Measurements from ENCODE around the gene MAN2A2.
A peak's percentile ranks its signal among the peaks of the same experiment; 100 is the strongest.
"Not testable (repeated sequence)": the region's sequence is repeated elsewhere in the genome, so short reads cannot be mapped to it uniquely, and the experiment has no call there.

MAN2A2 gene

DNA sequence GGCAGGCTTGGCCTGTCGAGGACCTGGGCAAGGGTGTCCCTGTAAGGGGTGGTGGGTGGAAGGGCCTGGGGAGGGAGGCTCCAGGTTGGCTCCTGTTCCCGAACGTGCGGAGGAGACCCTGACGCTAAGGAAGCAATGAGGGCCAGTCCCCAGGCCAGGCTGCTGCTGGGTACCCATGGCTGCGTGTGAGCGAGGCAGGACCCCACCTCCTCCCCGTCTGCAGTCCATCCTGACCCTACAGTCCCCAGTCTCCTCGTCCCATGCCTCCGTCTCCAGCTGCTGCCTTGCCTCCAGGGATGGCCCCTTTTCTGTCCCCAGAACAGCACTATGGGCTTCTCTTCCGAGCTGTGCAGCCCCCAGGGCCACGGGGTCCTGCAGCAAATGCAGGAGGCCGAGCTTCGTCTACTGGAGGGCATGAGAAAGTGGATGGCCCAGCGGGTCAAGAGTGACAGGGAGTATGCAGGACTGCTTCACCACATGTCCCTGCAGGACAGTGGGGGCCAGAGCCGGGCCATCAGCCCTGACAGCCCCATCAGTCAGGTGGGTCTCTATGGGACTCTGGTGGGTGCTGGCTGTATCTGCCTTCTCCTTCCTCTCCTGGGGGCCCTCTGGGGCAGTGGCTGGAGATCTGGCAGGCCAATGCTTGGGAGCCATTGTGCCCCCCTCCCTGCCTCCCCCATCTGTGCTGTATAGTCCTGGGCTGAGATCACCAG is 18.2 kb upstream of the MAN2A2 start:
- no peak for DNase-seq

DNA sequence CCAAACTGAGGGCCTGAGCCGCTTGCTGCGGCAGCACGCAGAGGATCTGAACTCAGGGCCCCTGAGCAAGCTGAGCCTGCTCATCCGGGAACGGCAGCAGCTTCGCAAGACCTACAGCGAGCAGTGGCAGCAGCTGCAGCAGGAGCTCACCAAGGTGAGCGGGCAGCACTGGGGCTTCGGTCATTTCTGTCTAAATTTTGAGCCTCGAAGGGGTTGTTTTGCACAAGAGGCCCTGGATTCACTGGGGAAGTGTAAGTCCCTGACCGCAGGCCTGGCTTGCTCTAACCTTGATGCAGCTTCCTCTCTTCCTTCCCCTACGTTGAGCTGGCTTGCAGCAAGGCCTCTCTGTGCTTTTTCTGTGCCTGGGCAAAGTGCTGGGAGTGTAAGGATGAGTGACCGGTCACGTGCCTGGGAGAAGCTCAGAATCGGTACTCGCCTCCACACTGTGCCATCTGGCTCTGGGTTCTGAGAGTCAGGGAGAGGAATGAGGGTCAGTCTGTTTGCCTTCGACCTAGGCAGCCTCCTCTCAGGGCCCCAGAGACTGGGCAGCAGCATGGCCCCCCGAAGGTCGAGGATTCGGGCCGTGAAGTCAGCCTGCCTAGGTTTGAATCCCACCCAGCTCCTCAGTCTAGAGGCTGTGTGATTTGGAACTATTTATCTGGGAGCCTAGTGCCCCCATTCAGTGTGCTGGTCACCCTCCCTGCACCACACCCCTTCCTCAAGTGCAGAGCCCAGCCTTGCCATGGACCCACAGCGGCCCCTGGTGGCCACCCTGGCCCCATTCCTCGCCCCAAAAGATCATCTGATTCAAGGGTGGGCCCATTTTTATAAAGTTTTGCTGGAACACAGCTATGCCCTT is 17.4 kb upstream of the MAN2A2 start:
- peak; percentile 42 for DNase-seq

DNA sequence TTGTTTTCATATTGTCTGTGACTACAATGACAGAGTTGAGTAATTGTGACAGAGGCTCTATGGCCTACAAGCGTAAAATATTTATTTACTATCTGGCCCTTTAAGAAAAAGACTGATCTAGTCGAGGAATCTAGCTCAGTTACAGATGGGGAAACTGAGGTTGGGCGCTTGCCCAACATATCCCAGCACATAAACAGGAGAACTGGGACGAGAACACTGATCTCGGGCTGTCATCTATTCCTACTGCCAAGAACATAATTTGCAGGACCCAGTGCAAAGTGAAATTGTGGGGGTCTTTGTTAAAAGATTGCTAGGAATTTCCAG is 16.8 kb upstream of the MAN2A2 start:
- DNase-seq, result no peak

DNA sequence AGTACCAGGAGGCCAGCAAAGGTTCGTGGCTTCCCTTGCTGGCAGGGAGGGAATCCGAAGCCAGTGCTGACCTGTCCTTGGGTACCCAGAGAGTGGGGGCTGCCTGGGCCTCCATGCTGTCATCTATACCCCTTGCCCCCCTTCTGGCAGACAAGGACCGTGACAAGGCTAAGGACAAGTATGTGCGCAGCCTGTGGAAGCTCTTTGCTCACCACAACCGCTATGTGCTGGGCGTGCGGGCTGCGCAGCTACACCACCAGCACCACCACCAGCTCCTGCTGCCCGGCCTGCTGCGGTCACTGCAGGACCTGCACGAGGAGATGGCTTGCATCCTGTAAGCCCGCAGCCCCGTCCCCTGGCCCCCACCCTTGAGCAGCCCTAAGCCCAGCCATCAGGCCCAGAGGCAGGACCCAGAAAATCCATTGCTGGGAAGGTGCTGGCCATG is 16.0 kb upstream of the MAN2A2 start:
- DNase-seq, result no peak

DNA sequence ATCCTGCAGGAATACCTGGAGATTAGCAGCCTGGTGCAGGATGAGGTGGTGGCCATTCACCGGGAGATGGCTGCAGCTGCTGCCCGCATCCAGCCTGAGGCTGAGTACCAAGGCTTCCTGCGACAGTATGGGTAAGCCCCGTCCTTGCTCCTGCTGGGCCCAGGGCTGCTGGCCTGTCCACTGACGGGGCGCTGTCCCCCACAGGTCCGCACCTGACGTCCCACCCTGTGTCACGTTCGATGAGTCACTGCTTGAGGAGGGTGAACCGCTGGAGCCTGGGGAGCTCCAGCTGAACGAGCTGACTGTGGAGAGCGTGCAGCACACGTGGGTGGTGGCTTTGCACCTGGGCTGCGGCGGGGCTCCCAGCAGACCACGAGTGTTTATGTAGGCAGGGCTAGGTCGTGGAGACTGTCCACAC is 13.8 kb upstream of the MAN2A2 start:
- no peak for DNase-seq

DNA sequence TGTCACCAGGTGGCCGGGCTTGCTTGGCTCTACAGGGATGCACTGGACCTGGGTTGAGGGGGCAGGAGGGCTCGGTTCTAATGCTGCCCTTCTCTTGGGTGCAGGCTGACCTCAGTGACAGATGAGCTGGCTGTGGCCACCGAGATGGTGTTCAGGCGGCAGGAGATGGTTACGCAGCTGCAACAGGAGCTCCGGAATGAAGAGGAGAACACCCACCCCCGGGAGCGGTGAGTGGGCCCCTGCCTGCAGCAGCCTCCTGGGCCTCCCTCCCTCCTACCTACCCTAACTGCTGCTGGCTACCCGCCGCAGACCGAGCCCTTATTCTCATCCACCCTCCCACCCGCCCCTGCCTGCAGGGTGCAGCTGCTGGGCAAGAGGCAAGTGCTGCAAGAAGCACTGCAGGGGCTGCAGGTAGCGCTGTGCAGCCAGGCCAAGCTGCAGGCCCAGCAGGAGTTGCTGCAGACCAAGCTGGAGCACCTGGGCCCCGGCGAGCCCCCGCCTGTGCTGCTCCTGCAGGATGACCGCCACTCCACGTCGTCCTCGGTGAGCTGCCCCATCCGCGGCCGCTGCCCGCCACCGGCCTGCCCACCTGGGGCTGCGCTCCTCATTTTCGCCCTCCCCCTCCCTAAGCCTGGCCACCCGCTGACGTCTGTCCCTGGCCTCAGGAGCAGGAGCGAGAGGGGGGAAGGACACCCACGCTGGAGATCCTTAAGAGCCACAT is 13.2 kb upstream of the MAN2A2 start:
- DNase-seq, result no peak

DNA sequence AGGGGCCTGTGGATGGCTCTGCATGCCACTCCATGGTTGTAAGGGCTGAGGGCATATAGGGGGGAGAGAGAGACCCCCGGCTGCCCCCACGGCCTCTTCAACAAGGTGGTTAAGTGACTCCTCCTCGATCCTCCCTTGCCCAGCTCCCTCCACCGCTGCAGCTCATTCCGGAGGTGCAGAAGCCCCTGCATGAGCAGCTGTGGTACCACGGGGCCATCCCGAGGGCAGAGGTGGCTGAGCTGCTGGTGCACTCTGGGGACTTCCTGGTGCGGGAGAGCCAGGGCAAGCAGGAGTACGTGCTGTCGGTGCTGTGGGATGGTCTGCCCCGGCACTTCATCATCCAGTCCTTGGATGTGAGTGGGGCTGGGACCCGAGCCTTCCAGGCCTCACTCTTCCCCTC is 12.3 kb upstream of the MAN2A2 start:
- no peak for DNase-seq

DNA sequence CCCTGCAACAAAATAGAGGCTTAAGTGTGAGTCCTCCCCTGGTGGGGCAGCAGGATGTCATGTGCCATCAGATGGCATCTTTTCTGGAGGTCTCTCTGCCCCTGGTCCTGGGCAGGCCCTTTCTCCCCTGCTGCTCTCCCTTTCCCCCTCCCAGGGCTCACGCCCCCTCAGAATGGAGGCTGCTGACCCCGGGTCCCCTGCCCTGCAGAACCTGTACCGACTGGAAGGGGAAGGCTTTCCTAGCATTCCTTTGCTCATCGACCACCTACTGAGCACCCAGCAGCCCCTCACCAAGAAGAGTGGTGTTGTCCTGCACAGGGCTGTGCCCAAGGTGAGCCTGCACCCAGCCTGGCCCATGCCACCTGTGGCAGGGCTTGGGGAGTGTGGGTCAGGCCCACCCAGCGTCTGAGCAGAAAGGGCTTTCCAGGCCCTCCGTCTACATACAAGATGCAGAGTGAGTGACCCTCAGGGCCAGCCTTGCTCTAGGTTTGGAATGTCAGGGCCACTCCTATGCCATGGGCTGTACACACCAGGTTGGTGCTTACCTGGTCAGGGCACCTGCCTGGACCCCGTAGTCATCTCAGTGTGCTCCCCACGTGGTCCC is 11.7 kb upstream of the MAN2A2 start:
- no peak for DNase-seq

DNA sequence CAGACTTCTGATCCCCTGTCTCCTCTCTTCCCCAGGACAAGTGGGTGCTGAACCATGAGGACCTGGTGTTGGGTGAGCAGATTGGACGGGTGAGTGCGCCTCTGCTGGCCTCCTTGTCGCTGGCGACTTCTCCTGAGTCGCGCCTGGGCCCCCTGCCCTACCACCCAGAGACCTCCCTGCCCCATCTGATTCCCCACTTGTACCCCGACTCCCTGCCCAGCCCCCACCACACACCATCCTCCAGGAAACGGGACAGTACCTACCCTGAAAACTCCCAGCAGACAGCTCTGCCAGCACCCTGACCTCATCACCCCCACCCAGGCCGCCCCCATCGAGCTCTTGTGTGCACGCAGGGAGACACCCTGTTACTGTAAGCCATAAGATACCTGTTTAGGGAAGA is 11.1 kb upstream of the MAN2A2 start:
- no peak for DNase-seq

DNA sequence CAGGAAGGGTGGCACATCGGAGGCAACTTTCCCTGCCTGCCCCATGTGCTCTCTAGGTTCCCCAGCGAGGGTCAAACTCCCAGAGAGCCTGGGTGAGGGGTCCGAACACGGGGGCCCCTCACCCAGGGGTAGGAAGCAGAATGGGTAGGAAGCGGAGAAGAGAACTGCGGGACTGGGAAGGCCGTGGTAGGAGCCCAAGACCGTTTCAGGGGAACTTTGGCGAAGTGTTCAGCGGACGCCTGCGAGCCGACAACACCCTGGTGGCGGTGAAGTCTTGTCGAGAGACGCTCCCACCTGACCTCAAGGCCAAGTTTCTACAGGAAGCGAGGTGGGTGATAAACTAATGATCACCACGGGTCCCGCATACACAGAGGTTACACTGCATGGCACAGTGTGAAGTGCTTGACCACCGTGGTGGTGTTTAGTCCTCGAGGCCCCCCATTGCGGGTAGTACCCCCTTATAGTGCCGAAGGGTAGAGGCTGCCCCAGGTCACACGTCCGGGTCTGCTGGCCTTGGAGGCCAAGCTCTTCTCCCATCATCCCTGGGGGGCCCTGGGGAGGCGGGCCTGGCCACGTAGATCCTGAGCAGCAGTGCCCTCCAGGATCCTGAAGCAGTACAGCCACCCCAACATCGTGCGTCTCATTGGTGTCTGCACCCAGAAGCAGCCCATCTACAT is 10.5 kb upstream of the MAN2A2 start:
- no peak for DNase-seq

DNA sequence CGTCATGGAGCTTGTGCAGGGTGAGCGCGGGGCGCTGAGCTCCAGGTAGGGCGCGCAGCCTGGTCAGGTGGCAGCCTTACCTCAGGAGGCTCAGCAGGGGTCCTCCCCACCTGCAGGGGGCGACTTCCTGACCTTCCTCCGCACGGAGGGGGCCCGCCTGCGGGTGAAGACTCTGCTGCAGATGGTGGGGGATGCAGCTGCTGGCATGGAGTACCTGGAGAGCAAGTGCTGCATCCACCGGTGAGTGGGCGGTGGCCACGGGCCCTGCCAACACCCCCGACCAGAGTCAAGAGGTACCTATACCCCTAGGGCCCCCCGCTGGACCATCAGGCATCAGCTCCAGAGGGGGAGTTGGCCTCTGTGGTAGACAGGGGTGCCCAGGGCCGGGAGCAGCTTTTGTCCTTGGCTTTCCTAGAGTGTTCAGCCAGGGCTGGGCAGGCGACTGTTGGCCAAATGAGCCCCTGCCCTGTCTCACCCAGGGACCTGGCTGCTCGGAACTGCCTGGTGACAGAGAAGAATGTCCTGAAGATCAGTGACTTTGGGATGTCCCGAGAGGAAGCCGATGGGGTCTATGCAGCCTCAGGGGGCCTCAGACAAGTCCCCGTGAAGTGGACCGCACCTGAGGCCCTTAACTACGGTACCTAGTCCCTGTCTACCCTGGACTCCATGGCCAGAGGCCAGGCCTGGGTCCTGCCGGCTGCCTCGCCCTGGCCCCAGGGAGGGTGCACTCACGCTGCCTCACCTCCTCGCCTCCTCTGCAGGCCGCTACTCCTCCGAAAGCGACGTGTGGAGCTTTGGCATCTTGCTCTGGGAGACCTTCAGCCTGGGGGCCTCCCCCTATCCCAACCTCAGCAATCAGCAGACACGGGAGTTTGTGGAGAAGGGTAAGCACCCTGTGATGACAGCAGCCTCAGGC is 9.7 kb upstream of the MAN2A2 start:
- peak; percentile 26 for DNase-seq

DNA sequence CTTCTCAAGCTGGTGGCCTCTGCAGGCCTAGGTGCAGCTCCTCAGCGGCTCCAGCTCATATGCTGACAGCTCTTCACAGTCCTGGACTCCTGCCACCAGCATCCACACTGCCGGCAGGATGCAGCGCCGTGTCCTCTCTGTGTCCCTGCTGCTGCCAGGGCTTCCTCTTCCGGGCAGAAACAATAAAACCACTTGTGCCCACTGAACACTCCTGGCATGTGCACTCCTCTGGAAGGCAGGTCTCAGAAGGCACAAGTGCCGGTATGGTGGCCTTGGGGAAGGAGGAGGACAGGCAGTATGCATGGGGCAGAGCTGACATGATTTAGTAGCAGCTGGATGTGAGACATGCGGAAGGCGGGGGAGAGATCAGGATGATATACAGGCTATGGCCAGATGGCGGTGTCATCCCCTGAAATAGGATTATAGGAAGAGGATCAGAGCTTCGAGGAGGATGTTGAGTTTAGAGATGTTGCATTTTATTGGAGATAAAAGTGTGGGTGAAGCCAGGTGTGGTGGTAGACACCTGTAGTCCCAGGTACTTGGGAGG is 7.5 kb upstream of the MAN2A2 start:
- peak; percentile 64 for DNase-seq

DNA sequence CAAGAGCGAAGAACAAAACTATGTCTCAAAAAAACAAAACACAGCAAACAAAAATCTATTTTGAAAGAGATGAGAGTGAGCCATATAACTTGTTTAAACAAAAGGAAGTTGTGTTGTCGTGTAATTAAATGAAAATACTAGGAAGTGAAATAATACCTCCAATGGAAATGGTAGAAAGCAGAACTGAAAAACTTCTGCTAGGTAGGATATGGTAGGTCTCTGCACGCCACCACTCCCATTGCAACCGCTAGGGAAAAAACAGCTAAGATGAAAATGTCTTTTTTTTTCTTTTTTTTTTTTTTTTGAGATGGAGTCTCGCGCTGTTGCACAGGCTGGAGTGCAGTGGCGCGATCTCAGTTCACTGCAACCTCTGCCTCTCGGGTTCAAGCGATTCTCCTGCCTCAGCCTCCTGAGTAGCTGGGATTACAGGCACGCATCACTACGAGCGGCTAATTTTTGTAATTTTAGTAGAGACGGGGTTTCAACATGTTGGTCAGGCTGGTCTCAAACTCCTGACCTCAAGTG is 5.9 kb upstream of the MAN2A2 start:
- not testable (repeated sequence) for DNase-seq

DNA sequence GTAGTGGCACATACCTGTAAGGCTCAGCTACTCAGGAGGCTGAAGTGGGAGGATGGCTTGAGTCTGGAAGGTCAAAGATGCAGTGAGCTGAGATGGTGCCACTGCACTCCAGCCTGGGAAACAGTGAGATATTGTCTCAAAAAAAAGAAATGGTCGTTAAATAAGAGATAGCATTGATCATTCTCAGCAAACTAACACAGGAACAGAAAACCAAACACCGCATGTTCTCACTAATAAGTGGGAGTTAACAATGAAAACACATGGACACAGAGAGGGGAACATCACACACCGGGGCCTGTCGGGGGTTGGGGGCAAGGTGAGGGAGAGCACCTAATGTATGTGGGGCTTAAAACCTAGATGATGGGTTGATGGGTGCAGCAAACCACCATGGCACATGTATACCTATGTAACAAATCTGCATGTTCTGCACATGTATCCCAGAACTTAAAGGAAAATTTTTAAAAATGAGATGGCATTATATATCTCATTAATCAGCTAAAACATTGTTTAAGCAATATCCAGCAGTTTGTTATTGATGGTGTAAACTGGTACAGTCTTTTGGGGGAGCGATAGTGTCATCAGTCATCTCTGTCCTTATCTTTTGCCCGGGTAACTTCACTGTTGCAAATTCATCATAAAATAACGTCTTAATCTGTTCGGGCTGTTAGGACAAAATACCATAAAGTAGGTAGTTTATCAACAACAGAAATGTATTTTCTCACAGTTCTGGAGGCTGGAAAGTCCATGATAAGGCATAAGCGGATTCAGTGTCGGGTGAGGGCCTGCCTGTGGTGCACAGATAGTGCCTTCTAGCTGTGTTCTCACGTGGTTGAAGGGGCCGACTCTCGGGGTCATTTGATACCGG is 1.7 kb upstream of the MAN2A2 start:
- no peak for DNase-seq

DNA sequence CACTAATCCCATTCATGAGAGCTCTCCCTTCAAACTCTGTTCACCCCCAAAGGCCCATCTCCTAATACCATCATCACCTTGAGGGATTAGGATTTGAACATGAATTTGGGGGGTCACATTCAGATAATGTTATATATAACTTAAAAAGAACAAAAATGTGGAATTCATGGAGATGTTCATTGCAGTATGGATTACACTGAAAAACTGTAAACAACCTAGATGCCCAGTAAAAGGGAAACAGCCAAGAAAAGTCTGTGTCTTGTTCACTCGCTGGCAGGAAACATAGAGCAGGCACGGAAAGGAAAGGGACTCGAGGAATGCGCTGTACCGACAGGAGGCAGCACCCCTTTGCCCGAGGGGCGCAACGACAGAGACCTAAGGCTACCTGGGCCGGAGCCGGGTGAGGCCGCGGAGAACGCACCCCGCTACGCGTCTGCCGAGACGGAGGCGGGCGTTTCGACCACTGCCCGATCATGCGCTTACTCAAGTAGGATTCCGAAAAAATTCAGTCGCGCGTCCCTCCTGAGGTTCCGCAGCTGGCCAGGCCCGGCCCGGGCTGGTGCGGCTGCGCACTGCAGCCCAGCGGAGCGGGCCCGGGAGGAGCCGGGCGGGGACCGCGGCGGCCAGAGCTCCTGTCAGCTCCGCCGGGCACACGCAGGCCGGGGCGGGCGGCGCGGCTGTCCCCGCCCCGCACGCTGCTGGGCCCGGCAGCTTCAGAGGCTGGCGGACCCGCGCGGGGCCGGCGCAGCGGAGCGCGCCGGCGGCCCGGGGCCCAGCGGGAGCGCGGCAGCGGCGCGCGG is 862 bp upstream of the MAN2A2 start:
- peak; percentile 18 for DNase-seq

DNA sequence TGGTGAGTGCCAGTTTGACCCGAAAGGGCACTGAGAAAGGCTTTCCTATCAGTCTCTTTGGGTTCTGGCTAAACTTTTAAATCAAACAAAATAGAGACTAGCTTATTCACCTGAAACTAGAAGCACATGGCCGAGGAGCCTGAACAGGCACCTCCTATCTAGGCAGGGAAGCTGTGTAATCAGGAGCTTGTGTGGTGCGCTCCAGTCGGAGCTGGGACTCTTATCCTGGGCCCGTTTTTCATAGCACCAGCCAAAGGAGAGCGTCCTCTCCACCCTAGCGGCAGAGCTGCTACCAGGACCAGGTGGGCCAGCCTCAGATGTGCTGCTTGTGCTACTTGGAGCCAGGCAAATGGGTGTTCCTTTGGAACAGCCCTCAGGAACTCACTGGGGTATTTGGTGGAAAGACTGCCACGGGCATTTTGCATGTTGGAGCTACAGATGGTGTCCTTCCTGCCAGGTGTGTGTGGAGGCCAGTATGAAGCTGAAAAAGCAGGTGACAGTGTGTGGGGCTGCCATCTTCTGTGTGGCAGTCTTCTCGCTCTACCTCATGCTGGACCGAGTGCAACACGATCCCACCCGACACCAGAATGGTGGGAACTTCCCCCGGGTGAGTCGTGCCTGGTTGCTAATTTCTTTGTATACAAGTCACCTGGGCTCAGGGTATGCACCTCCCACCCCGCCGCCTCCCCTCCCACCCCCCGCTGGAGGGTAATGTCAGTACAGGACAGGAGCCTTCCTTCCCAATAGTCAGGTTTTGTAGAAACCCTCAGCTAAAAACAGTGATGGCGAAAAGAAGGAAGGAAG is 833 bp downstream of the MAN2A2 start:
- no peak for DNase-seq

DNA sequence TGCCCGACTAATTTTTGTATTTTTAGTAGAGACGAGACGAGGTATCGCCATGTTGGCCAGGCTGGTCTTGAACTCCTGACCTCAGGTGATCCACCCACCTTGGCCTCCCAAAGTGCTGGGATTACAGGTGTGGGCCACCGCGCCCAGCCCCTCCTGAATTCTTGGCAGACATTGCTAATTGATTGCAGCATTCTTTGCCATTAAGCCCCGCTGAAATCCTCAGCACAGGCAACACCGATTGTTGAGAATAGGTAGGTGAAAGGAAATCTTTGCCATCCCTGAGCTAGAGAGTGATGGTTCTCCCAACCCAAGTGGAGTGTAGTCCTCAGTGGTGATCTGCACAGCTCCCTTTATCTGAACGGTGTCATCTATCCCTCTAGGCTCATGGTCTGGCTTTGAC is 1.6 kb downstream of the MAN2A2 start:
- DNase-seq, result no peak

Measured in NCI-H1694 (cell line).